GM19239 (cell line): ENCODE data around the gene TMEM61.
"Not testable (repeated sequence)": the region's sequence is repeated elsewhere in the genome, so short reads cannot be mapped to it uniquely, and the experiment has no call there.

Experiments
- DNase-seq: peaks from one replicate; pipeline ENCODE4 v3.0.0; 2011; ENCODE audit warnings: low spot score; ENCODE audit not compliant: insufficient read length
- FAIRE-seq: peaks from 2 replicates; lab custom pipeline; 2011; peaks lifted over from hg19 to GRCh38; lab: Jason Lieb, UNC

The TMEM61 gene

GRCh38 chr1:54997711-54997986 lies 17.2 kb downstream of the TMEM61 start:
- DNase-seq (no peak), FAIRE-seq (no peak)

GRCh38 chr1:54998100-54998499 lies 17.7 kb downstream of the TMEM61 start:
- DNase-seq, result no peak
- no peak for FAIRE-seq

DNA sequence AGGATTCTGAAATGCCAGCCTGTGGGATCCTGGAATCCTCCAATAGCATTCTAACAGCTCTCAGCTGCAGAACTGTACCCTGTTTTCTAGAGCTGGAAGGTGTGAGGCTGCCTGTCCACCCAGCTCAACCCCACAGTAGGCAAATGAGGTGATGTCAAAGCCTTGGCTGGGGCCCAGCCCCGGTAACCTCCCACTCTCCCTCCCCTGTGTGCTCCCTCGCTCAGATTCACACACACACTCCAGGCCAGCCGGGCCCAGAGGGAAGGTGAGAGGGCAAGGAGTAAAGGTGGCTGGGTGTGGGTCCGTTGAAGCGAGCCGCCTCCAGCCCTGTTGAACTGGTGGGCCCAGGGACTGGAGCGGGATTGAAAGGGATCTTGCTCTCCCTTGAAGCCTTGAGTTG lies 18.2 kb downstream of the TMEM61 start, which contains the start of gene BSND:
Gene BSND, plus strand, starts transcription at position 257 of the 400 bp plus-strand sequence. CDS start 254 bp downstream, outside the sequence.
- FAIRE-seq (no peak), DNase-seq (no peak)

- FAIRE-seq (no peak), DNase-seq (no peak)
Observed at GRCh38 chr1:55000110-55001085, 20.0 kb downstream of the TMEM61 start.

DNA sequence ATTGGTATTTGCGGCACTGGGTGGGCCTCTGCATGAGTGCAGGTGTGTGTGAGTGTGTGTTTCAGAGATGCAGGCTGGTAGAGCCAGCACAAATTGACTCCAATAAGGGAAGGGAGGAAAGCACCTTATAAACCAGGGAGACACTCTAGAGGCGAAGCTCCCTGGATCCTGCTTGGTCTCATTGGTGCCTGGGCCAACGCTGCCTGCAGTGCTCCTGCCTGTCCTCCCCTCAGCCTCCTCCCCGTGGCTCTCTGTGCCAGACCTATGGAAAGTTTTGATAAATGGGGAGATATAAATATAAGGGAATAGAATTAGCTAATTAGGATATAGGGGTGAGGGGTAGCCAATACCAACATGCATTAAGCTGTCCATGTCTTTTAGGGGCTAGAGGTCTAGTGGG lies 20.9 kb downstream of the TMEM61 start:
- FAIRE-seq, result no peak

DNA sequence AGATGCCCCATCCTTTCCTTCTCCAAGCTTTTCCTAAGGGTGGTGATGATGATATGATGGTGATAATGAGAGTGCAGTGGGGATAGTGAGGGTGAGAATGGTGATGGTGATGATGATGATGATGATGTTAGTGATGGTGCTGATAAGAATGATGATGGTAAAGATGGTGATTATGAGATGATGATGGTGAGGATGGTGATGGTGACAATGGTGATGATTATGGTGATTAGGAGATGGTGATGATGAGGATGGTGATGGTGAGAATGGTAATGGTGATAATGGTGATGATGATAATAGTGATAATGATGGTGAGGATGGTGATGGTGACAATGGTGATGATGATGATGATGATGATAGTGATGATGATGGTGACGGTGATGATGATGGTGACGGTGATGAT lies 22.3 kb downstream of the TMEM61 start:
- DNase-seq (no peak), FAIRE-seq (no peak)

More for the DNA sequence above, 20.9 kb downstream of the TMEM61 start:
- no peak for DNase-seq

GRCh38 chr1:55005351-55006140 lies 25.1 kb downstream of the TMEM61 start:
- DNase-seq, result no peak
- FAIRE-seq, result no peak

DNA sequence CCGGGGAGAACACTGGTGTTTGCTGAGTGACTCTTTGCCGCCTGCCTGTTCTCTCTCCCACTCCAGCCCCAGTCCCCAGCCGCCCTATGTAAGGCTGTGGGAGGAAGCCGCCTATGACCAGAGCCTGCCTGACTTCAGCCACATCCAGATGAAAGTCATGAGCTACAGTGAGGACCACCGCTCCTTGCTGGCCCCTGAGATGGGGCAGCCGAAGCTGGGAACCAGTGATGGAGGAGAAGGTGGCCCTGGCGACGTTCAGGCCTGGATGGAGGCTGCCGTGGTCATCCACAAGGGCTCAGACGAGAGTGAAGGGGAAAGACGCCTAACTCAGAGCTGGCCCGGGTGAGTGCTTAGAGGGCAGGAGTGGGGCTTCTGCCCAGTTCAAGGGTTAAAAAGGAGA lies 26.5 kb downstream of the TMEM61 start:
- FAIRE-seq (no peak), DNase-seq (no peak)

DNA sequence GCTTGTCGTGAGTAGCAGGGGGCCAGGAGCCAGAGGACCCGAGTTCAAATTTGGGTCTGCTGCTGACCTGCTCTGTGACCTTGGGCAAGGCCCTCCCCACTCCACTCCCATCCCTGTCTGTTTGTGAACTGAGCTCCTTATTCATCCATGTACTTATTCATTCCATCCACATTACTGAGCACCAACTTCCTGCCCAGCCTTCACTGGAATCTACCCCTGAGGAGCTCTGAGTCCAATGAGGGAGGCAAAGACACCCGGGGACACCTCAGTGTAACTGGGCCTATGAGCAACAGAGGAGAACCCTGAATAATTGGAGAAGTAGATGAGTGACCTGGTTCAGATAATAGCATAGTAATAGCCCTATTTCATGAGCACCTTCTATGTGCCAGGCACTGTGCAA lies 27.2 kb downstream of the TMEM61 start:
- DNase-seq, result no peak

DNA sequence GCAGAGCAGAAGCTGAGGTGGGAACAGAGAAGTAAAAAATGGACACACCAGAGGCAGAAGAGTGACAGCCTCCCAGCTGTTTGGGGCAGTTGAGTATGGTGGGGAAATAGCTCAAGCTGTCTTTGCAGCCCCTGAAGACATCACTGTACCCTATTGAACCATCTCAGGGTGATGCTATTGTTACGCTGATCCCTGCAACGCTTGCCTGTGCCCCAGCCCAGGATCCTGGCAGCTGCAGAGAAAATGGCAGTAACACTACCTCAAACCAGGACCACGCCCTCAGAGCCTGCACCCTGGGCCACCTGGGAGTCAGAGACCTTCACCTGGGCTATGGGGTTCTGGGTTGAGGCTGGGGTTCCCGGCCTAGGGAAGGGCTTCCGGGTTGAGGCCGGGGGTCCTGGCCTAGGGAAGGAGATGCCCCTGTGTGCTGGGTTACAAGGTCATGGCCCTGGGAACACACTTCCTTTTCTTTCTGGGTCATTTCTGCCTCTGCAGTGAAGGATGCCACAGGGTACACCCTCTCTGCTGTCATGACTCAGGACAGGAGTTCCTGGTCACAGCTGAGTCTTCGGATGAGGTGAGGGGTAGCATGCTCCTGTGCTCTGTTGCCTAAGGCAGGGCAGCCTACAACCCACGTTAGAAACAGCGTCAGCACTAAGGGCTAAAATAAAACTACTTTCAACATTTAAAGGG lies 29.9 kb downstream of the TMEM61 start:
- FAIRE-seq (no peak), DNase-seq (no peak)

More for the DNA sequence above, 27.2 kb downstream of the TMEM61 start:
- FAIRE-seq, result no peak

DNA sequence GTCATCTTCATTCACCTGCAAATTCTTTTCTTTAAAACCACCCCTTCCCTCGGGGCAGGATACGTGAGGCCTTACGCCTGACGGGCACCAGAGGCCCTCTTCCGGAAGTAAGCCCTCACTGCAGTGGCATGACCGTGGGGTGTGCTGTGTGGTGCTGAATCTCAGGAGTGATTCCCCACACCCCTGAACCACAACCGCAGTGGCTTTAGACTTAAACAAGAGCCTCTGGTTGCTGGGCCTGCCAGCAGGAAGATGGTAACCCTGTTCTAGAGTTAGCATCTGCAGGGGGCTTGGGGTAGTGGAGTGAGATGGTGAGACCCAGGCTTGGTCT lies 30.4 kb downstream of the TMEM61 start:
- DNase-seq, result no peak
- FAIRE-seq, result no peak

DNA sequence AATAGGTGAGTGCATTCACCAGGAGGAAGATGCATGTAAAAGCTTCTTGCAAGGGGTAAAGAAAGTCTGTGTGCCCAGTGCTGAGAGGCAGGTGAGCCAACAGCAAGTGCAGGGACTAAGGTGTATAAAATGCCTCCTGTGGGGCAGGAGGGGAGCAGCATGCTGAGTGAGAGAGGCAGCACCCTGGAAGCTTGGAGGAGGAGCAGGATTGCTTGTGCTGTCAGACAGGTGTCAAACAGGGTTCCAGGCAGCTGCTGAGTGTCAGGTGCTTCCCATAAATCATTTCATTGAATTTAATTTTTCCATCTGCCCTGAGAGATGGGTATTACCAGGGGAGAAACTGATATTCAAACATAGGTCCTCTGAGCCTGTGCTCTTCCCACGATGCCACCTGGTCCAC lies 32.2 kb downstream of the TMEM61 start:
- DNase-seq, result no peak
- no peak for FAIRE-seq

GRCh38 chr1:55015123-55015522 lies 34.7 kb downstream of the TMEM61 start:
- DNase-seq (no peak), FAIRE-seq (no peak)

GRCh38 chr1:55015731-55016620 lies 35.5 kb downstream of the TMEM61 start:
- FAIRE-seq (no peak), DNase-seq (no peak)

GRCh38 chr1:55018395-55018794 lies 38.0 kb downstream of the TMEM61 start:
- DNase-seq (no peak), FAIRE-seq (no peak)

GRCh38 chr1:55021942-55022546 lies 41.6 kb downstream of the TMEM61 start:
- no peak for FAIRE-seq
- peak; percentile 68 for DNase-seq

DNA sequence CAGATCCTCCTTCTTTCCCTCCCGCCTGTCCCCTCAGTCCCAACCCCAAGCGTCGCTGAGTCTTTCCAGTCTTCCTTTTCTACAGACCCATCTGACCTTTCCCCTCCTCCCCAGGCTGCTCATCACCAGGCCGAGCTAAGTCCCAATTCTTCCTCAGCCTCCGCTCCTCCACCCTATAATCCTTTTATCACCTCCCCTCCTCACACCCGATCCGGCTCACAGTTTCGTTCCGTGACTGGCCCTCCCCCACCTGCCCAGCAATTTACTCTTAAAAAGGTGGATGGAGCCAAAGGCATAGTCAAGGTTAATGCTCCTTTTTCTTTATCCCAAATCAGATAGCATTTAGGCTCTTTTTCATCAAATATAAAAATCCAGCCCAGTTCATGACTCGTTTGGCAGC lies 43.7 kb downstream of the TMEM61 start:
- FAIRE-seq, DNase-seq: not testable (repeated sequence)

DNA sequence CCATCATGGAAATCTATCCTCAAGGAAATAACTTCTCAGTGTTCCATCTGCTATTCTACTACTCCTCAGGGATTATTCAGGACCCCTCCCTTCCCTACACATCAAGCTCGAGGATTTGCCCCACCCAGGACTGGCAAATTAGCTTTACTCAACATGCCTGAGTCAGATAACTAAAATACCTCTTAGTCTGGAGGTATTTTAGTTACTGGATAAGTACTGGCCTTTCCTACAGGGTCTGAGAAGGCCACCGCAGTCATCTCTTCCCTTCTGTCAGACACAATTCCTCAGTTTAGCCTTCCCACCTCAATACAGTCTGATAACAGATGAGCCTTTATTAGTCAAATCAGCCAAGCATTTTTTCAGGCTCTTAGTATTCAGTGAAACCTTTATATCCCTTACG lies 46.3 kb downstream of the TMEM61 start:
- DNase-seq, FAIRE-seq: not testable (repeated sequence)

DNA sequence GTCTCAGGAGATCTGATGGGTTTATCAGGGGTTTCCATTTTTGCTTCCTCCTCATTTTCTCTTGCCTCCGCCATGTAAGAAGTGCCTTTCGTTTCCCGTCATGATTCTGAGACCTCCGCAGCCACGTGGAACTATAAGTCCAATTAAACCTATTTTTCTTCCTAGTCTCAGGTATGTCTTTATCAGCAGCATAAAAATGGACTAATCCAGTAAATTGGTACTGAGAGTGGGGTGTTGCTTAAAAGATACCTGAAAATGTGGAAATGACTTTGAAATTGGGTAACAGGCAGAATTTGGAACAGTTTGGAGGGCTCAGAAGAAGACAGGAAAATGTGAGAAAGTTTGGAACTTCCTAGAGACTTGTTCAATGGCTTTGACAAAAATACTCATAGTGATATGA lies 50.7 kb downstream of the TMEM61 start:
- not testable (repeated sequence) for FAIRE-seq, DNase-seq
